Left lung (tissue), 10 donors: ENCODE measurements around the gene PCGF3. TPM values are rescaled to one million over a fixed set of nuclear protein-coding genes. Genes with fewer than 3 reads are reported as not detected.
A peak's percentile ranks its signal among the peaks of the same experiment; 100 is the strongest.

ENCODE experiments used
- ATAC-seq: fragments of 200-7000 bp; cut with Tn5 transposase; one replicate; pipeline ENCODE4 v1.9.1; 2020; ENCODE audit warnings: moderate library complexity
- DNase-seq, 4 donors: peaks; one replicate each; pipeline ENCODE4 v3.0.0-alpha.2; 2013 to 2020
- H3K27ac ChIP-seq, 2 donors: fragments of 200-600 bp; sonication (generic) in 1 of 2; one replicate each; pipeline versions ENCODE4 v1.5.0 to v1.8.0; 2020 to 2021
- H3K27me3 ChIP-seq, 2 donors: fragments of 200-600 bp; sonication (generic) in 1 of 2; one replicate each; pipeline versions ENCODE4 v1.5.0 to v1.8.0; 2020 to 2021
- H3K36me3 ChIP-seq, 2 donors: fragments of 200-600 bp; sonication (generic) in 1 of 2; one replicate each; pipeline versions ENCODE4 v1.5.0 to v1.8.0; 2020 to 2021
- H3K4me1 ChIP-seq, 2 donors: fragments of 200-600 bp; one replicate each; pipeline ENCODE4 v1.8.0; 2021
- H3K4me3 ChIP-seq, 2 donors: fragments of 200-600 bp; sonication (generic) in 1 of 2; one replicate each; pipeline versions ENCODE4 v1.5.0 to v1.8.0; 2020 to 2021; ENCODE audit warnings: mild to moderate bottlenecking in 1 of 2
- H3K9me3 ChIP-seq, 2 donors: fragments of 200-600 bp; sonication (generic) in 1 of 2; one replicate each; pipeline versions ENCODE4 v1.5.0 to v1.8.0; 2020 to 2021
- intact Hi-C, 2 donors: fragments of 100-400 bp; cut with DNase I; formaldehyde crosslinking; loops; one replicate each; pipeline versions ENCODE4 v1.11.2 to v1.14.2; 2022
- polyA plus RNA-seq, 6 donors: library from polyadenylated mRNA; unstranded; fragments of 120-200 nt; gene quantifications; one replicate each; pipeline ENCODE4 v1.2.1, GENCODE V29; 2013; ENCODE audit not compliant: insufficient read length in 6 of 6
- total RNA-seq, 2 donors: library from RNA; stranded (reverse); fragmentation: NEBNext Ultra II Directional; extraction: Animal tissue kit (Norgen Biotek cat#: 25700); gene quantifications; one replicate each; pipeline ENCODE4 v1.2.1, GENCODE V29; 2021
- TF ChIP-seq, protein P1 (sequence below), 2 donors: fragments of 200-600 bp; sonication (generic) in 1 of 2; IDR thresholded peaks; one replicate each; pipeline versions ENCODE4 v1.5.0 to v1.8.0; 2021; ENCODE audit warnings: antibody characterized with exemption in 2 of 2
- donor health status: DM: no; HTN: yes; CAD: no.
- donor health status: DM: no; HTN: no; CAD: no.

PCGF3 gene
- total and polyA plus RNA-seq, 8 donors = 43.7 to 110 (median 88.7) TPM

DNA sequence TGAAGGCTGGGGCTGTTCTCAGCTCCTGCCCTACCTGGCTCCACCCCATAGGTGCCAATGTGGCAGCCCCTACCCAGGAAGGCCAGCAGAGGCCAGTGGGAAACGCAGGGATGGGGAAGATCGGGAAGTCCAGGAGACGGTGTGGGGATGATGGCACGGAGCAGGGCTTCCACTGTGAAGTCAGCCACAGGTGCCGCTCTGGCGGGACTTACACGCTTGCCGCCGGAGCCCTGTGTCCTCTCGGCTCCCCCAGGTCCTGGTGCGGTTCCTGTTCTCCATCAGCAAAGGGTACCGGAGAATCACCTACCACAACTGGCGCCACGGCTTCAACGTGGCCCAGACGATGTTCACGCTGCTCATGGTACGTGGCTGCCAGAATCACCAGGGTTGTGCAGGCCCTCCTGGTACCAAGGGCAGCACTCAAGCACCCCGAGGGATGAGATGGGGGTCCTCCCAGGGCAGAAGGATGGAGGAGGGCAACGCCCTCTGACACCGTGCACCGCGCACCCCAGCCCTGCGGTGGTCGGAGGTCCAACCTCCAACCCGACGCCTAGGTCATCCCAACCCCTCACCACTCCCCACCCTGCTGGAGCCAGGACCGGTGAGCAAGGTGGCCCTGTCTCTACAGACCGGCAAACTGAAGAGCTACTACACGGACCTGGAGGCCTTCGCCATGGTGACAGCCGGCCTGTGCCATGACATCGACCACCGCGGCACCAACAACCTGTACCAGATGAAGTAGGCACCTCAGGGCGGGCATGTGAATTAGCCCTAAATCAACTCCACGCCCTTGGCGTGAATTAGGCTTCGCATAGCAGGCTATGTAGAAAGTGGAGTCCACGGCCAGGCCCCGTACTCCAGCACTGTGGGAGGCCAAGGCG lies 43.5 kb upstream of the PCGF3 start:
- peak in 1 of 4 donors; percentile 73 for DNase-seq
- ATAC-seq = no peak
- H3K4me3 ChIP-seq = no peak overlapping the region
- TF ChIP-seq, protein P1, sequence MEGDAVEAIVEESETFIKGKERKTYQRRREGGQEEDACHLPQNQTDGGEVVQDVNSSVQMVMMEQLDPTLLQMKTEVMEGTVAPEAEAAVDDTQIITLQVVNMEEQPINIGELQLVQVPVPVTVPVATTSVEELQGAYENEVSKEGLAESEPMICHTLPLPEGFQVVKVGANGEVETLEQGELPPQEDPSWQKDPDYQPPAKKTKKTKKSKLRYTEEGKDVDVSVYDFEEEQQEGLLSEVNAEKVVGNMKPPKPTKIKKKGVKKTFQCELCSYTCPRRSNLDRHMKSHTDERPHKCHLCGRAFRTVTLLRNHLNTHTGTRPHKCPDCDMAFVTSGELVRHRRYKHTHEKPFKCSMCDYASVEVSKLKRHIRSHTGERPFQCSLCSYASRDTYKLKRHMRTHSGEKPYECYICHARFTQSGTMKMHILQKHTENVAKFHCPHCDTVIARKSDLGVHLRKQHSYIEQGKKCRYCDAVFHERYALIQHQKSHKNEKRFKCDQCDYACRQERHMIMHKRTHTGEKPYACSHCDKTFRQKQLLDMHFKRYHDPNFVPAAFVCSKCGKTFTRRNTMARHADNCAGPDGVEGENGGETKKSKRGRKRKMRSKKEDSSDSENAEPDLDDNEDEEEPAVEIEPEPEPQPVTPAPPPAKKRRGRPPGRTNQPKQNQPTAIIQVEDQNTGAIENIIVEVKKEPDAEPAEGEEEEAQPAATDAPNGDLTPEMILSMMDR (IDR thresholded peaks at IDR 0.05) = no peak
- H3K36me3 ChIP-seq = no peaks in the 10 kb centered on the region
- intact Hi-C loops = no loop called here
- peaks cover 0 to 8% of the 10 kb centered on the region in 2 donors for H3K27me3 ChIP-seq
- peaks cover 0 to 13% of the 10 kb centered on the region in 2 donors for H3K4me1 ChIP-seq
- no peaks in the 10 kb centered on the region for H3K9me3 ChIP-seq
- no peak overlapping the region for H3K27ac ChIP-seq

DNA sequence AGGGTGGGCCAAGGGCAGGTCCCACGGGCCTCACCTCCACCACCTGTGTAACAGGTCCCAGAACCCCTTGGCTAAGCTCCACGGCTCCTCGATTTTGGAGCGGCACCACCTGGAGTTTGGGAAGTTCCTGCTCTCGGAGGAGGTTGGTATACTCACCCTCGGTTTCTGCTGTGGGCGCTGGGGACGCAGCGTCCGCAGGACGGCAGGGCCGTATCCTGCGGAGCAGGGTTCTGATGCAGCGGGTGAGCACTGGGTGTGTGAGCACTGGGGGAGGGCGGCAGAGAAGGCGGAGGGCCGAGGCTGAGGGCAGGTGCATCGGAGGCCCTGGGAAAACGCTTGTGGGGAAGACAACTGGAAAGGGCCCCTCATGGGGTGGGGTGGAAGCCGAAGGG lies 42.6 kb upstream of the PCGF3 start:
- TF ChIP-seq, protein P1 (IDR thresholded peaks at IDR 0.05) = no peak
- peak; percentile 37 for ATAC-seq
- peaks cover 0 to 13% of the 10 kb centered on the region in 2 donors for H3K4me1 ChIP-seq
- H3K27ac ChIP-seq = no peak overlapping the region
- DNase-seq = peak in 1 of 4 donors; percentile 80
- intact Hi-C loops = no loop called here
- H3K27me3 ChIP-seq = peaks cover 0 to 8% of the 10 kb centered on the region in 2 donors
- H3K9me3 ChIP-seq = no peaks in the 10 kb centered on the region
- no peaks in the 10 kb centered on the region for H3K36me3 ChIP-seq
- peak overlapping the region; percentile 60 to 87 for H3K4me3 ChIP-seq

DNA sequence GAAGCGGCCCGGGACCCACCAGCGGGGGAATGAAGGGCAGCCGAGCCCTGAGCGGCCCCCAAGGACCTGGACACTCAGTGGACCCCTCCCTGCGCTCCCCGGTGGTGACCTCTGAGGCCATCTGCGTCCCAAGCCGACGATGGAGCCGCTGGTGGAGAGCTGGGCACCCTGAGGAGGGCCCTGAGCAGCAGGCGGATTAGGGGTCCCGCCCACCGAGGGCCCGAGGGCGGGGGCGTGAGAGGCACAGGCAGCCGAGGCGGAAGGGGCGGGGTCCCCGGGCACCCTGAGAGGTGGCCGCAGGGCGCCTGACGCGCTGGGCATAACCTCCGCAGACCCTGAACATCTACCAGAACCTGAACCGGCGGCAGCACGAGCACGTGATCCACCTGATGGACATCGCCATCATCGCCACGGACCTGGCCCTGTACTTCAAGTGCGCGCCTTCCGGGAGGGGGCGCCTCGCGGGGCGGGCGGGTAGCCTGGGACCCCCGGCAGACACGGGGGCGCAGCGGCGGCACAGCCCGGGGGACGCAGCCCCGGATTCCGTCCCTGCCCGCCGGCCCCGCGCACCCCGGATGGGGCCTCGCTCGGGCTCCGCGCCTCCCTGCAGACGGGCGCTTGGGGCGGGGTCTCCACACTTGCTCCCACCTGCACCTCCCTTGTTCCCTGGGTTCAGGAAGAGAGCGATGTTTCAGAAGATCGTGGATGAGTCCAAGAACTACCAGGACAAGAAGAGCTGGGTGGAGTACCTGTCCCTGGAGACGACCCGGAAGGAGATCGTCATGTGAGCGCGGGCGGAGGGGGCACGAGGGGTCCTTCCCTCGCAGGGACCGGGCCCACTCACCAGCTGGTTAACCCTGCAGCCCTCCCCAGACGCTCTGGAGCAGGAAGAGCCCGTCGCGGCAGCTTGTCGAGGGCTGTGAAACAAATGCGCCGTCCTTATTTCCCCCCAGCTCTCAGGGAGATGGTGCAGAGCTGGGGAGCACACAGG lies 41.9 kb upstream of the PCGF3 start:
- Histone ChIP-seq H3K36me3 (no peaks in the 10 kb centered on the region), H3K9me3 (no peaks in the 10 kb centered on the region), H3K27me3 (peaks cover 0 to 8% of the 10 kb centered on the region in 2 donors), H3K4me1 (peaks cover 0 to 13% of the 10 kb centered on the region in 2 donors), H3K4me3 (peak overlapping the region; percentile 60 to 87), H3K27ac (peak overlapping the region in 1 of 2 donors; percentile 19)
- DNase-seq = peak in 3 of 4 donors; percentile 64 to 92 (median 75)
- TF ChIP-seq, protein P1 (IDR thresholded peaks at IDR 0.05) = no peak
- intact Hi-C loops = no loop called here
- ATAC-seq = peak; percentile 84

DNA sequence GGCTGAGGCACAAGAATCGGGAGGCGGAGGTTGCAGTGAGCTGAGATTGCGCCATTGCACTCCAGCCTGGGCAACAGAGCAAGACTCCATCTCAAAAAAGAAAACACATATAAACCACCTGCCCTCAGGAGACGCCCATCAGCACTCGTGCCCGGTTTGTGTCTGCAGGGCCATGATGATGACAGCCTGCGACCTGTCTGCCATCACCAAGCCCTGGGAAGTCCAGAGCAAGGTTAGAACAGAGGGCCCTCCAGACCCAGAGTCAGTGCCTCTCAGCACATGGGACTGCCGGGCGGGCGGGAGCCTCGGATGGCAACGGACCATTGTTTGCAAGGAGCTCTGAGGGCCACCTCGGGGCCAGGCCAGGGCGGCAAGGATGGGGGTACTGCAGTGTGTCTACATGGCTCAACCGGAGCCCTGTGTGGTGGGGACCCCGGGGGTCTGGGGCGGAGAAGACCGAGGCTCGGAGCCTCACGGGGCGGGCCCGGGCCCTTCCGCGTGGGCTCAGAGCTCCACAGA lies 40.9 kb upstream of the PCGF3 start:
- TF ChIP-seq, protein P1 (IDR thresholded peaks at IDR 0.05) = no peak
- H3K27me3 ChIP-seq = peaks cover 0 to 8% of the 10 kb centered on the region in 2 donors
- peak overlapping the region in 1 of 2 donors; percentile 60 for H3K4me3 ChIP-seq
- intact Hi-C loops = no loop called here
- ATAC-seq (no peak), DNase-seq (peak in 2 of 4 donors; percentile 27 to 75)
- H3K27ac ChIP-seq = no peak overlapping the region
- no peaks in the 10 kb centered on the region for H3K9me3 ChIP-seq
- H3K4me1 ChIP-seq = peaks cover 0 to 13% of the 10 kb centered on the region in 2 donors
- no peaks in the 10 kb centered on the region for H3K36me3 ChIP-seq
